Skin of body (tissue), 2 donors: ENCODE measurements around the gene ENAH. TPM values are rescaled to one million over a fixed set of nuclear protein-coding genes. Genes with fewer than 3 reads are reported as not detected.
"Not testable (repeated sequence)": the region's sequence is repeated elsewhere in the genome, so short reads cannot be mapped to it uniquely, and the experiment has no call there.

Experiments used
- DNase-seq: peaks from one replicate; lab custom pipeline; 2025; lab: John Stamatoyannopoulos, UW
- total RNA-seq: library from RNA; depleted of rRNA; stranded (reverse); fragments of >200 nt; gene quantifications from one replicate; pipeline ENCODE4 v1.2.3, GENCODE V29; 2014

The ENAH gene
- total RNA-seq, result 51.3 TPM

DNA sequence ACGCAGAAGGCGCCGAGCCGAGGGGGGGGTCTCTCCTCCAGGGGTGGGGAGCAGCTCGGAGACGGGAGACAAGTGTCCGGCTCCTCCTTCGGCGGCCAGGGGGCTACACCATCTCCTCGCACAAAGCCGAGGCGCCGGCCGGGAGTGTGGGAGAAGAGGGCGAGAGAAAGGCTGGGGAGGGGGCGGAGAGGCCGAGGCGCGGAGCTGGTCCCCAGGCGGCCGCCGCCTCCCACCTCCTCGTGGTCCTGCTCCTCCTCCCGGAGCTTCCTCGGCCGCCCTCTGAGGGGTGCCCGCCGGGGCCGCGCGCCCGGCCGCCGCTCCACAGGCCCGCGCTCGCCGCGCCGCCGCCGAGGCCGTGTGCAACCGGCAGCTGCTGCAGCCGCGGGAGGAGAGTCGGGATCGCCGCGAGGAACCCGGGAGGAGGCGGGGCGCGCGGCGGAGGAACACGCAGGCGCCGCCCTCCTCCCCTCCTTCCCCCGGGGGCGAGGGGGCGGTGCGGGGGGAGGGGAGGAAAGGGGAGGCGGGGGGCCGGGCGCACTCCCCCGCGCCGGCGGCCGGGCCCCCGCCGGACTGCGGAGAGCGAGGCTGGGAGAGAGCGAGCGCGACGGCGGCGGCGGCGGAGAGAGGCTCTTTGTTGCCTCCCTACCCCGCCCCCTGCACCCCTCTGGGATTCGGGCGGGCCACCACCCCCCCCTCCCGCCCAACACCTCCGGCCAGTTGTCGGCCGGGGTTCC, at the start of gene ENAH:
ENAH (minus strand) TSS at position 395 of the 734 bp plus-strand sequence. CDS start 433 bp downstream, outside the sequence.
- peak; percentile 72 for DNase-seq

DNA sequence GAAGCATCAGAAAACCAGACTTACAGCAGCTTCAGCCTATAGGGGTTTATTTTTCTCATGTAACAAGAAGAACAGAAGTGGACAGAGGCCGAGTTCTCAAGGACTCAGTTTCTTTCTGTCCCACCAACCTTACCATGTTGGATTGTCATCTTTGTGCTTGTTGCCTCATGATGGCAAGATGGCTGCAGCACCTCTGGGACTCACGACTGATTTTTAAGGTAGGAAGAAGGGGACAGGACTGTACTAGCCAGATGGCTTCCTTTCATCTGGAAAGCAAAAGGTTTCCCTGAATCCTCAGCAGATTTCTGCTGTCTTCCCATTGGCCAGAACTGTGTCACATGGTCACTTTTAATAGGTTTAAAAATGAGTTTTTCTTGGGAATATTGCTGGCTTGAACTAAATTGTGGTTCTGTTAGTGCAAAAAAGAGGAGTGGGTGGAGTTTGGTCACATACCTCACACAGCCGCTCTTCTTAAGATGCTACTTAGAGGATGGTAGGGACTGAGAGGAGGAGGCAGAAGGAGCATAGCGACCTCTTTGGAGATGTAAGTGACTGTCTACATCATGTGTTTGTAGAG, 48.1 kb upstream of the ENAH start:
- peak; percentile 7 for DNase-seq

DNA sequence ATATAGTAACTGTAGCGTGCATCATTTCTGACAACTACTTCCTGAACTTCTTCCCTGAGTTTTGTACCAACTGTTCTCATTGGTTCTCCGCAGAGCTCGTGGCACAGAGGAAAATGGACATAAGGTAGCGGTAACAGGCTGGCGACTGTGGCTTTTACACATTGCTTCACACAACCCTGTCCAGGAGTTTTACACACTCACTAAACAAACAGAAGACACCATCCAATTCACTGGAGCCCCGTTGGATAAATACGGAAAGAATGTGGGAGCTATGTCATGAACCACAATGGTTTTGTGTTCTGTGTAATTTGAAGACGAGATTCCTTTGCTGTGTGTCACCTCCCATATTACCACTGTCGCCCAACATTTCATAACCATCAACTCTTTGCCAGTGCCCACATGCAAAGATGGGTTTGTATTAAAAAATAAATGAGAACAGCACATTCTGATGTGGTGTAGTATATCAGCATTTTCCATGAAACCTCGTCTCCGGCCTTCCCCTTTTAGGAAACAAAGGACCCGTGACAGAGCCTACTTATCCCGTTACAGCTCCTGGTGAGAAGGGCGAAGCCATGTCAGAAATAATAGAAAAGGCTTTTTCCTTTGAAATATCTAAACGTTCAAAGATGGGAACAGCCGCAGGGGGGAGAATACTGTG, 47.4 kb upstream of the ENAH start:
- DNase-seq, result peak; percentile 84

DNA sequence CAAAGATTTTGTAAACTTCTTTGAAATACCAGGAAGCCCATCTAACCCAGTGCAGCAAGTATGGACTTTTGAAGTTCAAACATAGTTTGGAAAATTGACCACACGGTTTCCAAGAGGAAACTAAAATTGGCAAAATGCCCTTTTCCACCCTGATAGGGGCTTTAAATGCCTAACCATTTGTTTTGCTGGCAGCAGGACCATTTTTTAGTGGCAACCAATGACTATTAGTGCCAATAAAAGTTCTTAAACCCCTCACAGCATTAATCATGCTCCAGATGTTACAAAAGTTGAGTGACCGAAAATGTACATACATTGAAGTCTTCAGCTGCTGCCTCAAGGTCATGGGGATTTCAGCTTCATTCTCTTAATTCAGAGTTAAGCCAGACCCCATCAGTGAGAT, 46.4 kb upstream of the ENAH start:
- DNase-seq, result no peak

DNA sequence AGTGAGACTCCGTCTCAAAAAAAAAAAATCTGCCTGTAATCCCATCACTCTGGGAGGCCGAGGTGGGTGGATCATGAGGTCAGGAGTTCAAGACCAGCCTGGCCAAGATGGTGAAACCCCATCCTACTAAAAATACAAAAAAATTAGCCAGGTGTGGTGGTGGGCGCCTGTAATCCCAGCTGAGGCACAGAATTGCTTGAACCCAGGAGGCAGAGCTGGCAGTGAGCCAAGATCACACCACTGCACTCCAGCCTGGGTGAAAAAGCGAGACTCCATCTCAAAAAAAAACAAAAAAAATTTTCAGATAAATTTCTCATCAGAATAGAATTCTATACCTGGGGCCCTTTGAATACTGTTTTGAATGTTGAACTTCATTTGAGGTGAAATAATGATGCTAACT, 45.3 kb upstream of the ENAH start:
- DNase-seq, result not testable (repeated sequence)

DNA sequence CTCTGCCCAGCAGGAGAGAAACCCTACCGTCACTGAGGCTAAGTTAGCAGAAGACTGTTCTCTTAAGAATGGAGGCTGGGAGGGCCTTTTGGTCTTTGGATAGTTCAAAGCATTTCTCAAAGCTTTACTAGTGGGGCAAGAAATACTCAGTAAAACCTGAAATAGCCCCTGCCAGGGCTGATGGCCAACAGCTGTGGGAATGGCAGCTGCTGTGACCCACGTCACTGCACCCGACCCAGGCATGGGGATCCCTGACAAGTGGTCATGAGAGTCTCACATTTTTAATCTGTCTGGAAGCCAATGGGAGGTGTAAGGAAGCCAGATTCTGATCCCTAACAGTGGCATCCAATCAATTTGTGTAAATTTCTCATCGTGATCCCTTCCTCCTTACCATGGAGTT, 44.5 kb upstream of the ENAH start:
- no peak for DNase-seq

DNA sequence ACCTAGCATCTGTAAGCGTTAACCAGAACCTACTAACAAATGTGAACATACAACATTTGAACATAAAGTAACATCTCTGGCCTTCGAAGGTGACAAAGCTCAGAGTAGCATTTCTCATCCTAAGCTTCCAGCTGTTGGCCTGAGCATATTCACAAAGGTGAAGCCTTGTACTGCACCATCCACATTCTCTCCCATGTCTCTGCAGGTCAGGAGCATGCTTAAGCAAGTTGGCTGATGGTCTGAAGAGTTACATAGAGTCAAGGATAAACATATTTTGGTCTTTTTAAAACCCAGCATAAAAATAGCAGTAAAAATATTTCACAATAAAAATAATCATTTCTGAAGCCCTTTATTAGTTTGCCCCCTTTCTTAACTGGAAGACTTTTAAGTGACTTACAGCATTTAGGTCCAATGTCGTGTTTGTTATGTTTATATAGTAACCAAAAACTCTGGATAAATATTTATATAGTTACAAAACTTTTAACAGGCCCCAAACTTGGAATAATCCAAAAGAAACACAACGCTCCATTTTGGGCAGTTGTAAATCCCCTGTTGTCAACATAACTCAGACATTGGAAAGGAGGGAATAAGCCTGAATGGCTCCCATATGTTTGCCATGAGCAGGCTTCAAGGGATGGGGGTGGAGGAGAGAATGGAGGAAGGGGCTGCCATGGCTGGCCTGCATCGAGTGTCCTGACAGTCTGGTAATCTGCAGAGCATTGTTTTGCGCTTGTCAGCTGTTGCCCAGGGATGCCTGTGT, 42.8 kb upstream of the ENAH start:
- DNase-seq, result peak; percentile 88

DNA sequence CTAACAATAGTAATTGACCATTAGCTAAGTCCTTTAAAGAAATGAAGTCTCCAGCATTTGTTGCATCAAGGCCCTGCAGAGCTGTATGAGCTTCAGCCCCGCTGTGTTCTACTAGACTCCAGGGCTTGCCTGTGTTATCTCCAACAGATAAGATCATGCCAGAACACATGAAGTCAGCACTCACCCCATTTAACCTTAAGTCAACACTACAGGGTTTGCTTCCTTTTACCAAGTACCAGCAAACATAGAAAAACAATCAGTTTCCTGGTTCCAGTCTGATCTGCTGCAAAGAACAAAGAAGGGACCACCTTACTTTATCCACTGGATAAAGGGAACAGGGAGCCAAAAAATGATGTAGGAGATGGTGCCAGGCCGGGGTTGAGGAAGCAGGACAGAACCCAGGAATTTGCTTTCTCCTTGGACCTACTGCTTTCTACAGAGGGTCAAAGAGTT, 41.3 kb upstream of the ENAH start:
- DNase-seq, result peak; percentile 8

DNA sequence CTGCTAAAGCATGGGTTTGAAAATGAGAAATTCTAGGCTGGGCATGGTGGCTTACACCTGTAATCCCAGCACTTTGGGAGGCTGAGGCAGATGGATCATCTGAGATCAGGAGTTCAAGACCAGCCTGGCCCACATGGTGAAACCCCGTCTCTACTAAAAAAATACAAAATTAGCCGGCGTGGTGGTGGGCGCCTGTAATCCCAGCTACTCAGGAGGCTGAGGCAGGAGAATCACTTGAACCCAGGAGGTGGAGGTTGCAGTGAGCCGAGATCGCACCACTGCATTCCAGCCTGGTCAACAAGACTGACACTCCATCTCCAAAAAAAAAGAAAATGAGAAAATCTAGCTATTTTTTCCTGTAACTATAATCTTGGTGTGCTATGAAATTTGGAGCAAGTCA, 40.8 kb upstream of the ENAH start:
- not testable (repeated sequence) for DNase-seq

DNA sequence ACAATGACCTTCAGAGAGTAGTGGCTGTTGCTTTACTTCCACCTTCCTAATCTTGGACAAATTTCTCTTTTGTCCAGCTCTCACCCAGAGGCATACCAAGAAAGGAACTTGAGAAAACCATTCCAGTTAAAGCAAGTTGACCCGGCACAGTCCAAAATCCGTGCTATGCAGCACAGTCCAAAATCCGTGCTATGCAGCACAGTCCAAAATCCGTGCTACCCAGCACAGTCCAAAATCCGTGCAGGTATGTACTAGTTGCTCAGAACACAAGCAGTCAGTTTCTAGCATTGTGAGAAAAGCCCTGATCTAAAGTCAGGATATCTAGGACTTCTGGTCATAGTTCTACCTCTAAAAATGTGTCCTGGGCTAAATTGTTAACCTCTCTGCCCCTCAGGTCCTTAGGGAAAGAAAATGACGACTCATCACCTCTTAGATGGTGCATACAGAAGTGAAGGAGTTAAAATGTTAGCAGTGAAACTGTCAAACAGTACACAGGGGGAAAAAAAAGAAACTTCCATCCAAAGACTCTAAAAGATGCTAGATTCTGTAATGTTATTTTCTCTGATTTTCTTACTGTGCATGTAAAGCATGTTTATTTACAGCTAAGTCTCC, 40.3 kb upstream of the ENAH start:
- DNase-seq, result no peak

DNA sequence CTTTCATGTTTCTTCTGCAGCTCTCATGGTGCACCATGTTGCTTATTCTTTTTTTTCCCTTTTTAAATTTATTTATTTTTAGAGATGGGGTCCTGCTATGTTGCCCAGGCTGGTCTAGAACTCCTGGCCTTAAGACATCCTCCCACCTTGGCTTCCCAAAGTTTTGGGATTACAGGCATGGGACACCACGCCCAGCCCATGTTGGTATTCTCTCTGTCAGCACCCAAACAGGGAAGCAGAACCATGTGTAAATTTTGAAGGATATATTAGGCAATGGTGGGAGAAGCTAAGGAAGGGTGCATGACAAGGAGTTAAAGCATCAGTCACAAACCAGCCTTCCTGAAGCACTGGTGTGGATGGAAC, 39.6 kb upstream of the ENAH start:
- DNase-seq, result no peak

DNA sequence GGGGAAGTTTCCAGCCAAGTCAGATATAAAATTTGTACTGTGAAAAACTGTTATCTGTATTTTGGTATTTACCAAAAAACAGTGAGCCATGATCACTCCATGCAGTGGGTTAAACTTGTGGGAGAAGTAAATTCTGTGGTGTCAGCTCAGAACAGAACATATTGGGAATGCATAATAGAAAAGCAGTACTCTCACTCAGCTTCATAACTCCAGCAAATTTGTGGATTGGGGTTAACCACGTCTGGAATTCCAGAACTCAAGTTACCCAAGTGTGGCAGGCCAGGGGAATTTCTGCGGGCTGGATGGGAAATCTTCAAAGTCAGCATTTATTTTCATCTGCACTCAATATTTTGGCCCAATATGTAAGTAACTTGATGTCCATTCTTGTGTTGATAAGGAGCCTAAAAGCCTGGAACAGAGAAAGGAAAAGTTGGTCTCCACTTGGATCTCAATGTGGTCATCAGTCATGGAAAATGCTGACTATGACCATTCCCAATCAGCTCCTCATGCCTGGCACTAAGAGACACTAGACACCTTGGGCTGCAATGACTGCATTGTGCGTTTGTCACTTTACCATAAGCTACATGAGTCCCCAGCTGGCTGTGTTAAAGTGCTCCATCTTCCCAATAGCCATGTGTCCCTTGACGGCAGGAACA, 39.1 kb upstream of the ENAH start:
- DNase-seq, result peak; percentile 26

DNA sequence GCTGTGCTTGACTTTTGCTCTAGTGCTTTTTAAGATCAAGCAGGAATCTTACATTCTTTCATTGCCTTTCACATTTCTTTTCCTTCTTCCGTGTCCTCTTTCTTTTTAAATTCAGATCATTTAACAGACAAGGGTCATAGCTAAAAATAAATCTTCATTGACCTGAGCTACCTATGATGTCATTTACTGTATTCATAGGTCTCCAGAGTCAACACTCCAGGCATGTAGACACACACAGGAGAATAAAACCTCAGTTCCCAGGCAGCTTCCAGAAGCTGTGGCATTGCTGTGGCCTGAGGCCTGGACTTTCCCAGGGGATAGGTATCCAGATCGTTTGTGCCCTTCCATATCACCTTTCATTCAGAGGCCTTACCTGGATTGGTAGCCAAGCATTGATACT, 38.5 kb upstream of the ENAH start:
- DNase-seq, result no peak

DNA sequence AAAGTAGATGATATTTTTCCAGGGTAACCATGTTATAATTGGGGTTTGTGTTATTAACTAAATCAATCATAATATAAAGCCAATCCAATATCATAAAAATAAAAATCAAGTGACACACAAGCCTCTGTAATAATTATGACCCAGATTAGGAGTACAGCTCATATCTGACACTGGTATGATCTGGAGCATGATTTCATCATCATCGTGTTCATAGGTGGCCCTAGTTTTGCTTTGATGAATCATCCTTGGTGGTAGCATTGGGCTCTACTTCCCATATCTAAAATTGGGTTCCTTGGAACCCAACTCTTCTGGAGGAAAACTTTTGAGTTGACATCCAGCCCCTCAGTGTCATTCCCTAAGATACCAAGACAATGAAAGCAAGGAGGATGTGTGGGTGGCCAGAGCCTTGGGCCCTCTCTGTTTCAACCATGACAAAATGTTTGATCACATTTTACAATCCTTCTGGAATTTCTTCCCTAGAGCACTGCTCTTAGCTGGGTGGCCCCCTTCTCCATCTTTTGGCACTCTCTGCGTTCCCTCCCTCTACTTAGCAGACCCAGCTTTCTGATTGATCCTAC, 37.0 kb upstream of the ENAH start:
- no peak for DNase-seq

DNA sequence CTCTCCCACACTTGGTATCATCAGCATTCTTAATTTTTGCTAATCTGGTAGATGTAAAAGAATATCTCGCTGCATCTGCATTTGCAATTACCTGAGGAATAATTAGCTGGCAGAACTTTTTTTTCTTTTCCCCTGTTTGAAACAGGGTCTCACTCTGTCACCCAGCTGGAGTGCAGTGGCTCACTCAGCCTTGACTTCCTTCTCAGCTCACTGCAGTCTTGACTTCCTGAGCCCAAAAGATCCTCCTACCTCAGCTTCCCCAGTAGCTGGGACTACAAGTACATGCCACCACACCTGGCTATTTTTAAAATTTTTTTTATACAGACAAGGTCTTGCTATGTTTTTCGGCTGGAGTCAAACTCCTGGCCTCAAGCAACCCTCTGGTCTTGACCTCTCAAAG, 35.4 kb upstream of the ENAH start:
- DNase-seq, result no peak

DNA sequence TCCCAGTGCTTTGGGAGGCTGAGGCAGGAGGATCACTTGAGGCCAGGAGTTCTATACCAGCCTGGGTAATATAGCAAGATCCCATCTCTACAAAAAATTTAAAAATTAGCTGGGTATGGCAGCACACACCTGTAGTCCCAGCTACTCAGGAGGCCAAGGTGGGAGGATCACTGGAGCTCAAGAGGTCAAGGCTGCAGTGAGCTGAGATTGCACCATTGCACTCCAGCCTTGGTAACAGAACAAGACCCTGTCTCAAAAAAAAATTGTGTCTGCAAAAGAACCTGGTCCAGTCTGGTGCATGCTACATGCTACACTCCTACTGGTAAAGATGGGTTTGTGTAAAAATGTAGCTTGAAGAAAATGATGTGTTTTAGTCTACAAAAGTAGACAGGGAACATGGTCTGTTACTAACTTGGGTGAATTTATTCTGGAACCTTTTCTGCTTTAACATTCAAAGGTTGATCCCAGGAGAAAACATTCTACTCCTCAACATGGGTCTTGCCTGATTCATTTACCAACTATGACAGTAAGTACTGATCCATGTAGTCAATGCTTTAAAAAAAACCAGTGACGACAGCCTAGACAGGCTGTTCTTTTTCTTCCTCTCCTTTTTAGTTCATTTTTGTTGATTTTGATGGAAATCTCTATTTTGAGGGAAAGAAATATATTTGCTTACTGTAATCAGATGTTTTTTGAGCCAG, 32.7 kb upstream of the ENAH start:
- no peak for DNase-seq

DNA sequence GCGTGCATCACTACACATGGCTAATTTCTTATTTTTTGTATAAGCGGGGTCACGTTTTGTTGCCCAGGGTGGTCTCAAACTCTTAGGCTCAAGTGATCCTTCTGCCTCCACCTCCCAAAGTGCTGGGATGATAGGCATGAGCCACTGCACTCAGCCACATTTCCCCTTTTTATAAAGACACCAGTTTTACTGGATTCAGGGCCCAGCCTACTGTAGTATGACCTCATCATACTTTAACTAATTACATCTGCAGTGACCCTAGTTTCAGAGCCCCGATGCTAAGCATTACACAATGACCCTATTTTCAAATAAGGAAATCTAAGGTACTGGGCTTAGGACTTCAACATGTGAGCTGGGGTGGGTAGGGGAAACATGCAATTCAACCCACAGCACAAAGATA, 31.8 kb upstream of the ENAH start:
- DNase-seq, result no peak

DNA sequence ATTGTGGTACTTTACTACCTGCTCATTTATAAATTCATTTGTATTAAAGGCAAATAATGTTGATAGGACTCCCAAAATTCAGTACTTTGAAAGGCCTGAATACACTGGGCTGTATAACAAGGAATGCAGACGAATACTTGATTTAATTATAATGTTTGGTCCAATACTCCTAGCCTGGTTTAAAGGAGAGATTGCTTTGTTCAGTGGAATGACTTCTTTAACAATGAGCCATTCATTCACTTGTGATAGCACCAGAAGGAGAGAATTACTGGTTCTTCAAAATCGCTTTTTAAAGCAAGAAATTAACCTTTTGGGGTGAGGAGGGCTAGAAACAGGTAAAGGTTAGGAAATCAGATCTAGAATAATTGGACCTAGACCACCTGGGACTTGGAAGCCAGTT, 28.3 kb upstream of the ENAH start:
- no peak for DNase-seq

DNA sequence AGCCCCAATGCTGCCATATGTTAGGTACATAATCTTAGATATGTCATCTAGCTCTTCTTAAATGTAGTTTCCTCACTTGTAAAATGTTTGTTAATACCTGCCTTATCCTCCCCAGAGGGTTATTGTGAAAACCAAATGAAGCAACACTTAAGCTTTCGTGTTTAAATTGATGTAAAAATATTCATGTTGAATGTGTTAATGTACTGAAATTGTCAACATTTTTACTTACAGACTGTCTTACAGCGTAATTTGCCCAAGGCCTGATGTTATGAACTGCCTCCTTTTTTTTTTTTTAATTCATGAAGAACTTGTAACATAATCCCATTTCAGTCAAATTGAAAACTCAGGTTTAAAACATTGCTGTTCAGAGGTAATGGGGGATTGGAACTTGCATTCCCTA, 25.6 kb upstream of the ENAH start:
- DNase-seq, result no peak
